ENCODE measurements around the gene CASZ1.

CASZ1 gene

DNA sequence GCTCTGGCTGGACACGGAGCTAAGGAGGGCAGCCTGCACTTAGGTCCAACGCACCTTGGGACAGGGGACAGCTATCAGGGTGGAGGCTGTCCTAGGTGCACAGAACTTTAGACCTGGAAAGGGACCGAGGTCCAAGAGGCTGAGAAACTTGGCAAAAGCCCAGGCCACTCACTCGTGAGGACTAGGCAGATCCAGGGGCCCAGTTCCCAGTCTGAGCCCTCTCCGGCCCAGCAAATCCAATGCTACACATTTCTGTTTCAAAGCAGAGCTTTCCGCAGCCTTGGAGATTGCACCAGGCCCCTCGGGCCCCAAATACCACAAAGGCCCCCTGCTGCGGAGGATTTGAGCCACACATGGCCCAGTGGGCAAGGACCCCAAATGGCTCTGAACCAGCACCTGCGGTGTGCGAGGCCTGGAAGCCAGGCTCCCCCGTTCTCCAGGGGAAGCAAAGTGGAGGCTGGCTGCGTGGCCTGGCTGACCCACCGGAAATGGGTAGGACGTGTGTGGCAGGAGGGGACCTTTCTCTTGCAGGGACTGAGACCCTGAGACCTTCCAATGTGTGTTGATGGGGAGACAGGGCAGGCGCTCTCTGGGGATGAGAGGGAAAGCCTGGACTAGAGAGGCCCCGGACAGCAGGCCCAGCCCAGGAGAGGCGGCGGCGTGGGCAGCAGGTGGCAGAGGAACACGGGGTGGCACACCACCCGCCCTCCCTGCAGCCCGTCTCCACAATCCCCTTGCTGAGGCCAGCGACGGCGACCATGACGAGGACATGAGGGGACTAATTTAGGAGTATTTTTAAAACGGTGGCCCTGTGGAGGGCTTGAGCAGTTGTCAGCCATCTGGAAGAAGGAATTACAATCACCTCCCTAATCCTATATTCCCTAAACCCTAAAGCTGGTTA is 118.7 kb downstream of the CASZ1 start:
- Histone ChIP-seq H3K27me3 (ENCODE audit: insufficient read depth, insufficient read length) (no peaks in the 10 kb centered on the region), H3K9ac (ENCODE audit: insufficient read length, low read depth) (peak overlapping the region; percentile 71), H3K4me3 (ENCODE audit: insufficient read length, low read depth) (no peak overlapping the region), H3K4me1 (ENCODE audit: insufficient read depth, insufficient read length) (peaks cover 23% of the 10 kb centered on the region), H3K9me3 (ENCODE audit: insufficient read depth, low read length) (no peaks in the 10 kb centered on the region), H3K36me3 (ENCODE audit: insufficient read depth, insufficient read length, low read length) (no peaks in the 10 kb centered on the region)
- TF ChIP-seq SUZ12 (IDR thresholded peaks at IDR 0.05; ENCODE audit: extremely low read depth, insufficient read depth, insufficient read length) (no peak), ZNF274 (IDR thresholded peaks at IDR 0.05; ENCODE audit: low read depth, low read length) (no peak), YY1 (IDR thresholded peaks at IDR 0.05; ENCODE audit: insufficient read depth, insufficient read length) (no peak)
- no peak for DNase-seq (ENCODE audit: low read depth, low spot score)

DNA sequence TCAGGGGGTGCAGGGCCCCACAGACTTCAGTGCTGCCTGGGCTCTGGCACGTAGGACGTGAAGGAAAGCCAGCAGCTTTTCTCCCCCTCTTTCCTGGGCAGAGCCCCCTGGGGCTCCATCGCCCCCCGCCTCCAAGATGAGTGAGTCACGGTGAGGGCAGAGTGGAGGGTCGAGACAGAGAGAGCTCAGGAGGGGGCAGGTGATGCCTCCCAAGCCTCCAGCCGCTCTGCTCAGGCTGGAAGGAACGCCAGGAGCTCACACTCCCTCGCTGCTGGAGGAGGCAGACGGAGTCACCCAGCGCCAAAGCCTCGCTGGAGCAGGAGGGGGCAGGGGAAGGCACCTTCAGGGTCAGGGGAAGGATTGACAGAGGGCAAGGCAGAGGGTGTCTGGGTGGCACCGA is 119.5 kb downstream of the CASZ1 start:
- H3K27me3 ChIP-seq (ENCODE audit: insufficient read depth, insufficient read length), result no peaks in the 10 kb centered on the region
- peaks cover 23% of the 10 kb centered on the region for H3K4me1 ChIP-seq (ENCODE audit: insufficient read depth, insufficient read length)
- DNase-seq (ENCODE audit: low read depth, low spot score), result no peak
- no peak for TF ChIP-seq ZNF274 (IDR thresholded peaks at IDR 0.05; ENCODE audit: low read depth, low read length)
- TF ChIP-seq YY1 (IDR thresholded peaks at IDR 0.05; ENCODE audit: insufficient read depth, insufficient read length), result no peak
- TF ChIP-seq SUZ12 (IDR thresholded peaks at IDR 0.05; ENCODE audit: extremely low read depth, insufficient read depth, insufficient read length), result no peak
- H3K4me3 ChIP-seq (ENCODE audit: insufficient read length, low read depth), result no peak overlapping the region
- H3K9me3 ChIP-seq (ENCODE audit: insufficient read depth, low read length), result no peaks in the 10 kb centered on the region
- H3K36me3 ChIP-seq (ENCODE audit: insufficient read depth, insufficient read length, low read length), result no peaks in the 10 kb centered on the region
- H3K9ac ChIP-seq (ENCODE audit: insufficient read length, low read depth), result peak overlapping the region; percentile 71

DNA sequence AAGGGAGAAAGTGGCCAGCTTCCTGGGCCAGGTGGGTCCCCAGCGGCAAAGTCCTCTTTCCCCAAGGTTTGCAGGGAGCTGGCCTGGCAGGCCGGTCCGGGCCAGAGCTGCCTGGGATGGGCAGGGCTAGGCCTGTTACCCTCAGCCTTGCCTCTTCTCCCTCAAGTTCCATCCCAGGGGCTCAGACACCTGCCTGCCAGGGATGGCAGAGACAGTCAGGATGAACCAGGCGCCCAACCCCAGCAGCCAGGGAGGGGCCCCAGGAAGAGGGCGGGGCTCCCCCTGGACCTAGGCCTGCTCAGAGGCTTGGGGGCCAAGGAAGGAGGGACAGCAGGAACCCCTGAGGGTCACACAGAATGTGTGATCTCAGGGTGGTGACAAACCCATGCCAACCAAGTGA is 120.6 kb downstream of the CASZ1 start:
- Histone ChIP-seq H3K9me3 (ENCODE audit: insufficient read depth, low read length) (no peaks in the 10 kb centered on the region), H3K36me3 (ENCODE audit: insufficient read depth, insufficient read length, low read length) (no peaks in the 10 kb centered on the region), H3K4me1 (ENCODE audit: insufficient read depth, insufficient read length) (peaks cover 21% of the 10 kb centered on the region), H3K9ac (ENCODE audit: insufficient read length, low read depth) (no peak overlapping the region), H3K4me3 (ENCODE audit: insufficient read length, low read depth) (no peak overlapping the region), H3K27me3 (ENCODE audit: insufficient read depth, insufficient read length) (no peaks in the 10 kb centered on the region)
- DNase-seq (ENCODE audit: low read depth, low spot score), result no peak
- TF ChIP-seq SUZ12 (IDR thresholded peaks at IDR 0.05; ENCODE audit: extremely low read depth, insufficient read depth, insufficient read length) (no peak), YY1 (IDR thresholded peaks at IDR 0.05; ENCODE audit: insufficient read depth, insufficient read length) (no peak), ZNF274 (IDR thresholded peaks at IDR 0.05; ENCODE audit: low read depth, low read length) (no peak)

DNA sequence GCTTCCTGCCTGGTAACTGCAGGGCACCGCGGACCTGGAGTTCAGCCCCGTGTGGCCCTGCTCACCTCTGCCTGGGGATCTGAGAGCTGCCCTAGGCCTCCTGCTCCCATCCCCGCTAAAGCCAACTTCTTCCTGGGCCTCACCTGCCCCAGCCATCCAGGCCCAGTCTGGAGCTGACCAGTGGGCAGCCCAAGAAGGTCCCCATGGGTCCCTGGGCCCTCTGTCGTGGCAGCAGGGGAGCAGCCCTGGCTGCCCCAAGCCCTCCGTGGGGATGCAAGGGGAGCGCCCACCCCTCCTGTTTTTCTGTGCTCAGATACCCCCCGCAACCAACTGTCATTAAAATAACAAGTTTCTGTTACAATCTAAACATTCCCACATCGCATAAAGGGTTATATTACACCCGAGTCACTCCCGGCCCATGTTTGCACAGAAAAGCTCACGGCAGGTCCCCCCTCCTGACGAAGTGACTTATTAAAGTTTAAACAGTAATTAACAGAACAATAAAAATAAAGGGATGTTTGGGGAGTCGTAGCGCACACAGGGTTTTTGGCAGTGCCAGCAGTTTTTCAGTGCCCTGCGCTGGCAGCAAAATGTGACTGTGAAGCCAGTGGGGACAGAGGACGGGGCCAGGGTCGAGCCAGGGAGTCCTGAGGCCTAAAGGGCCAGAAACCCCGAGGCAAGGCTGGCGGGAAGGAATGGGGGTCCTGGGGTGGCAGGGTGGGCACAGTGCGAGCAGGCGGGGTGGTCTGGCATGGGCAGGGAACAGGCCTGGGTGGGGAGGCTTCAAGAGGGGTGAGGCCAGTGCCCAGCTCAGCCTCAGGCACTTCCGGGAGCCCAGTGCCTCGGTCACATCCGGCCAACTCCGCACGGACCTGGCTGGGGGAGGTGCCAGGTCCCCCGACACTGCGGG is 121.5 kb downstream of the CASZ1 start:
- TF ChIP-seq ZNF274 (IDR thresholded peaks at IDR 0.05; ENCODE audit: low read depth, low read length), result no peak
- TF ChIP-seq SUZ12 (IDR thresholded peaks at IDR 0.05; ENCODE audit: extremely low read depth, insufficient read depth, insufficient read length), result no peak
- TF ChIP-seq YY1 (IDR thresholded peaks at IDR 0.05; ENCODE audit: insufficient read depth, insufficient read length), result no peak
- DNase-seq (ENCODE audit: low read depth, low spot score), result no peak
- Histone ChIP-seq H3K27me3 (ENCODE audit: insufficient read depth, insufficient read length) (no peaks in the 10 kb centered on the region), H3K36me3 (ENCODE audit: insufficient read depth, insufficient read length, low read length) (no peaks in the 10 kb centered on the region), H3K4me1 (ENCODE audit: insufficient read depth, insufficient read length) (peaks cover 27% of the 10 kb centered on the region), H3K9me3 (ENCODE audit: insufficient read depth, low read length) (no peaks in the 10 kb centered on the region), H3K9ac (ENCODE audit: insufficient read length, low read depth) (no peak overlapping the region), H3K4me3 (ENCODE audit: insufficient read length, low read depth) (no peak overlapping the region)

DNA sequence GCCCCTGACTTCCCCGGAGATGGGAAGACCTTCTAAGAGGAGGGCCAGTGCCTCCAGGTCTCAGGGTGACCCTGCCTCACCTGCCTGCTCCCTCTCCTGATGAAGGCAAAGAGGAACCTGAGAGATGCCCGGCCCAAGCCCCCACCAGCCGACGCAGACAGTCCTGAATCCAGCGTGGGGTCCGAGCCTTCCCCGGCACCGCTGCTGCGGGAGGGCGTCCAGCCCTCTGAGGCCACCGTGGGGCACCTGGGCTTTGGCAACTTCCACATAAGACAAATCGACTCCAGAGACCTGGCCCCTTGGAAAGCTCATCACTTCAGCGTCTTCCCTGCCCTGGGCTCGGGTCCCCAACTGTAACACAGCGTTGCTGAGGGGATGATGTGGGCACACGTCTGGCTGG is 122.2 kb downstream of the CASZ1 start:
- no peak for DNase-seq (ENCODE audit: low read depth, low spot score)
- Histone ChIP-seq H3K9ac (ENCODE audit: insufficient read length, low read depth) (no peak overlapping the region), H3K9me3 (ENCODE audit: insufficient read depth, low read length) (no peaks in the 10 kb centered on the region), H3K27me3 (ENCODE audit: insufficient read depth, insufficient read length) (no peaks in the 10 kb centered on the region), H3K36me3 (ENCODE audit: insufficient read depth, insufficient read length, low read length) (no peaks in the 10 kb centered on the region), H3K4me3 (ENCODE audit: insufficient read length, low read depth) (no peak overlapping the region), H3K4me1 (ENCODE audit: insufficient read depth, insufficient read length) (peaks cover 22% of the 10 kb centered on the region)
- TF ChIP-seq SUZ12 (IDR thresholded peaks at IDR 0.05; ENCODE audit: extremely low read depth, insufficient read depth, insufficient read length) (no peak), ZNF274 (IDR thresholded peaks at IDR 0.05; ENCODE audit: low read depth, low read length) (no peak), YY1 (IDR thresholded peaks at IDR 0.05; ENCODE audit: insufficient read depth, insufficient read length) (no peak)

DNA sequence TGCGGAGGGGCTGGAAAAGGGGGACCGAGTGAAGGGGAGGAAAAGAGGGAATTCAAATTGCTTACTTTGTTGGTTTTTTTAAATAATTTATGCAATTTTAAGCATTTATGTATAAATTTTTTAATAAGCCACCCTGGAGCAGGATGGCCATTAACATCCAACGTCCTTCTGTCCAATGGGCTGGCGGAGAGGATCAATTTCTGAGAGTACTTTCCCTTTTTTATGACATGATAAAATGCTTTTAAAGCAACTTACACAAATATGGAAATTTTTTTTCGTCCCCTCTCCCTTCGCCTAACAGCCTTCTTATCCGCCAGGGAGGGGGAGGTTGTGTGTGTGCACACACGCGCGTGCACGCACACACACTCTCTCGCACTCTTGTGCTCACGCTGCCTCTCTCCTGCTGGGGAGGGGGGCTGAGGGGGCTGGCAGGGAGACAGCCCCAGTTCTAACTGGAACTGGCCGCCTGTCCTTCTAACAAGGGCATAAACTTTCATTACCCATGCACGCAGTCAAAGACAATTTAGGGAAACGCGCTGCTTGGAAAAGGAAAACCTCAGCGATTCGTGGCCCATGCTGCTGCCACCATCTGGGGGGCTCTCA is 123.2 kb downstream of the CASZ1 start:
- Histone ChIP-seq H3K36me3 (ENCODE audit: insufficient read depth, insufficient read length, low read length) (no peaks in the 10 kb centered on the region), H3K4me1 (ENCODE audit: insufficient read depth, insufficient read length) (peaks cover 20% of the 10 kb centered on the region), H3K9me3 (ENCODE audit: insufficient read depth, low read length) (no peaks in the 10 kb centered on the region), H3K27me3 (ENCODE audit: insufficient read depth, insufficient read length) (no peaks in the 10 kb centered on the region), H3K9ac (ENCODE audit: insufficient read length, low read depth) (no peak overlapping the region), H3K4me3 (ENCODE audit: insufficient read length, low read depth) (no peak overlapping the region)
- TF ChIP-seq YY1 (IDR thresholded peaks at IDR 0.05; ENCODE audit: insufficient read depth, insufficient read length), result no peak
- TF ChIP-seq SUZ12 (IDR thresholded peaks at IDR 0.05; ENCODE audit: extremely low read depth, insufficient read depth, insufficient read length), result no peak
- TF ChIP-seq ZNF274 (IDR thresholded peaks at IDR 0.05; ENCODE audit: low read depth, low read length), result no peak
- no peak for DNase-seq (ENCODE audit: low read depth, low spot score)
